GM21515 (cell line): ENCODE measurements around the gene ROBO1.
"Not testable (repeated sequence)": the region's sequence is repeated elsewhere in the genome, so short reads cannot be mapped to it uniquely, and the experiment has no call there.

Experiments
- ATAC-seq: cut with Tn5 transposase; IDR thresholded peaks from one replicate; pipeline ENCODE4 v1.9.1; 2021; ENCODE audit not compliant: unreplicated experiment

Gene ROBO1

DNA sequence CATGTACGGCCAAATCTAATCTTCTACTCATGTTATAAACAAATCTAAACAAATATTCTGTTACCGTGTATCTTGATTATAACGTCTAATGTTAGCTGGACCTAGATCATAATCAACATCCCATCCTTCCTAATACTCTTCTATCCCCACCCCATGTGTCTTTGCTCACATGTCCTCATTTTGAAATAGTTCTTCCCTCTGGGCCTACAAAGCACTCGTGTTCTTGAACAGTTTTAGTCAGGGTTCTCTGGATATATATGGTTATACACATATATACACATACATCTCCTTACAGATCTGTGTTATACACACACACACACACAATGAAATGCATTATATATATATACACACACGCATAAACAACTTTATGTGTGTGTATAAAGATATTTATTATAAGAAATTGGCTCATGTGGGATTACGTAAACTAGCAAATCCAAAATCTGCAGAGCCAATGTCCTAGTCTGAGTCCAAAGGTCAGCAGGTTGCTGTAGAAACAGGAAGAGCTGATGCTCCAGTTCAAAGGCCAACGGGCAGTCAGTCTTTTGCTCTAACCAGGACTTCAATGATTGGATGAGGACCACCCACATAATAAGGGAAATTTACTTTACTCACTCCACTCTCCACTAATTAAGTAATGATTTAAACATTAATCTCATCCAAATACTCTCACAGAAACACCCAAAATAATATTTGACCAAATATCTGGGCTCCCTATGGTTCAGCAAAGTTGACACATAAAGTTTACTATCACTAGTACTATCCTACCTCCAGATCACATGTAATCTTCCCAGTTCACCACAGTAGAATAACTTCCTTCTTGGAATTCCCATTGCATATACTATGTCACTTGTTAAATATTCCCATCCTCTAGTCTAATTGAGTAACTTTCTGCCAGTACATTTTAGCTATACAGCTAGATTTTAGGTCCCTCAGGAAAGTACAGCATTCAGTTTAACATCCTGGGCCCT lies 450.0 kb downstream of the ROBO1 start:
- no peak for ATAC-seq

GRCh38 chr3:79314962-79315361 lies 452.8 kb downstream of the ROBO1 start:
- ATAC-seq: no peak

GRCh38 chr3:79314544-79314943 lies 453.3 kb downstream of the ROBO1 start:
- no peak for ATAC-seq

DNA sequence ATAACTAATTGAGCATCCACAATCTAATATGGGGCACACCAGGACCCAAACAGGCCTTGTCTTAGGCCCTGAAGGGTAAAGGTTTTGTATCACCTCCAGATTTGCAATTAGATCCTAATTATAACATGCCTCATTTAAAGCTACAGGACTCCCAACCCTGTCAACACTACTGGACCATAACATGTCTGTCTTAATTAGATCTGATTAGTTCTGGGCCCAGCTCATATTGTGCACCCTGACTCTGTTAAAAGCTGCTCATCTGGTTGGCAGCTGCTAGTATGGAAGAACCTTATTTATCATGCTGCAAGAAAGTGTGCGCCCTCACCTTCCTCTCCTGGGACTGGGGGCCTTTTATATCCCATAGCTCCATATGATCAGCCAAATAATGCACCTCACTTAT lies 457.8 kb downstream of the ROBO1 start:
- no peak for ATAC-seq

DNA sequence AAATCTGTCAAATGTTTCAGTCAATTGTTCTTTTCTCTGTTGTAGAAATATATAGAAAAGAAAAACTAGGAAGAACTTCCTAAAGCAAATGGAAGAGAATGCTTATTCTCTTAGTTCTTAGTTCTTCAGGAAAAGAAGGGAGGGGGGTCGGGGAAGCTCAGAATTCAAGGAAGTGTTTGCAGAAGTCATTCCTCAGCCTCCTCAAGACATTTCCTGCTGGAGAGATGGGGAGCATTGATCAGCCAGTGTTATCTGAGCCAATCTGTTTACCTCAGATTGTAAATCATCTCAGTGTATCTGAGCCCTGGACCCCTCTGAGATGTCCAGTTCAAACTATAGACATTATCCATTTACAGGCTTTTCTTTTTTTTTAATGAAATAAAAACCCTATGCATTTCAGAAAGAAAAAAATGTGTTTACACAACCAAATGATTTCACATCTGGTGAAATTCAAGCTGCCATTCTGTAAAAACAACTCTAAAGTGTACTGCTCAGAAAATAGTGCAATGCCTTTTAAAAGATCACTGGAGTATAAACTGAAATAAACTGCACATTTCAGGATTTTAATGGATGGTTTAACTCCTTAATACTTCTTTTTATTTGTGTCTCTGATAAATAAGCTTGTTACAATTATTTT lies 460.7 kb downstream of the ROBO1 start:
- no peak for ATAC-seq

GRCh38 chr3:79299949-79300635 lies 467.7 kb downstream of the ROBO1 start:
- ATAC-seq: not testable (repeated sequence)

- ATAC-seq: no peak
These were observed 470.4 kb downstream of the ROBO1 start for GRCh38 chr3:79297245-79297960.

DNA sequence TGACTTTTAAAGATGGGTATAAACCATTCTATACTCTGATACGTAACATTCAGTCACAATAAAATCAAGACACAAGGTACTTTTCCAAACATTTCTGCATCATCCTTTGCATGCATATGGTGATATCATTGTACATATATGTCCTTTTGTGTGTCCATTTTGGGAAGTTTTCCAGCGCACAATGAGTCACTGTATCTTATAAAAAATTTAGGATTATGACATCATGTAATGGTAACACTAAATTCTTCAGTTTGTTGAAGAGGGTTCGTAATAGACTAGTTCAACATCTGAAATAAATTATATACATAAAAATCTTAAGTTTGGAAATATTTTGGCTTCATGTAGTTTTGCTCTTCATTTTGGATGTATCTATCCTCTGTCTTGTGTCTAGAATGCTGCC lies 480.9 kb downstream of the ROBO1 start:
- no peak for ATAC-seq

DNA sequence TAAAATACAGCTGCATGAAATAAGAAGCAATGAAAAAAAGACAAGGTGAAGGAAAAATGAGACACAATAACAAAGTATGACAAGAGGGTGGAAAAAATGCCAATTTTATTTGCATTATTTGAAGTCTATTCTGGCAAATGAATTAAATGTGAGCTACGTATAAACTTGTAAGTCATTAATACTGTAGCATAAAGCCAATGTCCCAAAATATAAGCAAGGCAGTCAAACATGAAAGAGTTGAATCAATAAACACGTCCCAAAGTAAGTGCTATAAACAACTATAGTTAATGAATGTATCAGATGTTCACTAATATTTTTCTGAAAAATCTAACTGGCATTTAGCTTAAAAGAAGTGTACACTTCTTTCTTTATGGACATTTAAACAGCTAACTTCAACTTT lies 481.9 kb downstream of the ROBO1 start:
- no peak for ATAC-seq

GRCh38 chr3:79285380-79285779 lies 482.4 kb downstream of the ROBO1 start:
- ATAC-seq: no peak

DNA sequence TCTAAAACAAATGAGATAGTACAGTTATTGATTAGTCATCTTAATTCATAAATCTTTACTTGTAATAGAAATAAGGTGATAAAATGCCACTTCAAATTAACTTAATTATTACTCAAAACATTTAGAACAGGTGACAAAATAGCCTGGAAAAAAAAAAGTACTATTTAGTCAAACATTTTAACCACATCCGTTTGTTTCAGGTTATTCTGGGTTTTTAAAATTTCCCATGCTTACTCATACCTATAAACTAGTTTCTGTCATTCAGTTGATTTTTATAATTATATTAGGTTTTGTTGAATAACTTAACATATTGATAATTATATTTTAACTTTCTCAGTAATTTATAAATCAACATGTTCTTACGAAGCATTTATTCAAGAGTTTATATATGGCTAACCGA lies 483.0 kb downstream of the ROBO1 start:
- no peak for ATAC-seq

GRCh38 chr3:79278681-79279080 lies 489.1 kb downstream of the ROBO1 start:
- no peak for ATAC-seq

- no peak for ATAC-seq
These were observed 499.4 kb downstream of the ROBO1 start for GRCh38 chr3:79268422-79268821.

GRCh38 chr3:79264892-79265291 lies 502.9 kb downstream of the ROBO1 start:
- ATAC-seq: no peak

DNA sequence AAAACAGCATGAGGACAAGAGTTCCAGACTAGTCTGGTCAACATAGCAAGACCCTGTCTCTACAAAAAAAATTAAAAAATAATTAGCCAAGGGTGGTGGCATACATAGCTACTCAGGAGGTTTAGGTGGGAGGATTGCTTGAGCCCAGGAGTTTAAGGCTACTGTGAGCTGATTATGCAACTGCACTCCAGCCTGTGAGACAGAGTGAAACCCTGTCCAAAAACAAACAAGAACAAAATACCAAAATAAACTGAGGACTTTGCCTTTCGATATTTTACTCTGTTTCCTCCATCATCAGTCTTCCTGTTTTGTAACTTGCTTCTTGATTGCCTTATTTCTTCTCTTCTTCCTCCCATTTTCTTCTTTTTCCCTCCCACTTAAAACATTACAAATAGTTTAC lies 504.4 kb downstream of the ROBO1 start:
- ATAC-seq: no peak

- ATAC-seq: no peak
These were observed 509.3 kb downstream of the ROBO1 start for GRCh38 chr3:79258479-79258878.

DNA sequence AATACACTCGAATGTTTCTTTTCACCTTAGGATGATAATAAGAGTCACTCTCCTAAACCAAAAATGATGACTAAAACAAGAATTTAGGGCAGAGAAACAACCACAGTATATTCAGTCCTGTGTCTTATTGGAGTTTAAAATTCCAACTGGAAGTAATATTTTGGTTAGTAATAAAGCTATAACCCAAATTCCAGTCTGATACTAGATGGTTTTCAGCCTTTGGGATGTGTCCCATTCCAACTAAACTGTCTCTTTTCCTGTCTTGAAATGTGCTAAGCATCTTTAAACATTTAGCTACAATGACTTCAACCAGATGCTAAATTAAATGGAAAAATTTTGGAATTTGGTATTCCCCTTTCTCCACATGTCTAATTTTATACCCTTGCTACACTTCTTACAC lies 510.0 kb downstream of the ROBO1 start:
- no peak for ATAC-seq

DNA sequence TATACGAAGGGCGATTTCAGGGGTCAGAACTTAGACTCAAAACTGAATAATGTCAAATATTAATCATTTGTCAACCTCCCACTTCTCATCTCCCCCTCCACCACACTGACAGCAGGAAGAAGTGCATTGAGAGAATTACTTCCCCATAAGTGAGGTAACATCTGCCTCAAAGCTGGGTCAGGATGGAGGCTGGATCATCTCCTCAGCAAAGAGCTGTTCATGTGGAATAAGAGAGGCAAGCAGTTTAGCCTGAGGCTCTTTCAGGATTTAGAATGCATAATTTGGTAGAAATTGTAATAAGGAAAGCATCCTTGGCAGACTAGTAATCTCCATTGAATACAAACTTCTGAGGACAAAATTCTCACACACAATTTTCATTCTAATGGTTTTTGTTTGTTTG lies 512.1 kb downstream of the ROBO1 start:
- ATAC-seq: no peak

DNA sequence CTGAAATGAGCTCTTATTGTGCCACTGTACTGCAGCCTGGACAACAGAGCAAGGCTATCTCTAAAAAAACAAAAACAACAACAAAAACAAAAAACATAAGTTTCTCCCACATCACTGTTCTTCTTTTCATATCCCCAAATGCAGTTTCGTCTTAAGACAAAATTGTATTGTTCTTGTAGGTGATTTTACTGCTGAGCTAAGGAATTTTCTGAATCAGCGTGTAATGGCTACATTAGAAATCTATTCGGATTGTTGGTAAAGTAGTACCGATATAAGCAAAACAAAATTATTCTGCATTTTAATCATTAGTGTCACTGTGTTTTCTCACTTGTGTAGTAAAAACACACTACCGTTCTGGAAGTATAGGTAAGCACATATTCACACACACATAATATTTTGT lies 512.5 kb downstream of the ROBO1 start:
- ATAC-seq: no peak

DNA sequence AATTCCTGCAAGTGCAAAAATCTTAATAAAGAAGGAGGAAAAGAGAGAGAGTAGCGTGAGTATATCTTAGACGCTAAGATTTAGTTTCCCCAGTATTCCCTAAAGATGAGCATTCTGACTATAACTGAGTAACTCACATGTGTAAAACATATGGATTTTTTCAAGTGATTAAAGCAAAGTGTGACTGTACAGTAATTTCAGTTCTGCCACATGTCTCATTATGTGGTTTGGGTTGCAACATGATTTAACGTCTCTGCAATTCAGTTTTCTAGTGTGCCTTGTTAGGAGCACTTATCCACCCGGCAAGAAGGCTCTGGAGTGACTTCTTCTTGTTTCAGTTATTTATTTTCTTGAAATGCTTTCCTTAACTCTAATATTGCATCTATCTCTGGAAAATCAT lies 514.1 kb downstream of the ROBO1 start:
- no peak for ATAC-seq

GRCh38 chr3:79253271-79253670 lies 514.5 kb downstream of the ROBO1 start:
- ATAC-seq: no peak
